ENCODE measurements around the gene MTRFR.
"Not testable (repeated sequence)": the region's sequence is repeated elsewhere in the genome, so short reads cannot be mapped to it uniquely, and the experiment has no call there.

The MTRFR gene

GRCh38 chr12:123232807-123233504, at the start of gene MTRFR, which contains the start of gene MPHOSPH9:
TSS of gene MTRFR (plus strand) at chr12:123233436. CDS start at chr12:123253675, 20,239 bp downstream.
TSS of gene MPHOSPH9 (minus strand) at chr12:123233141. CDS start at chr12:123230364, 2,777 bp downstream.
- peak; percentile 92 to 96 for DNase-seq

DNA sequence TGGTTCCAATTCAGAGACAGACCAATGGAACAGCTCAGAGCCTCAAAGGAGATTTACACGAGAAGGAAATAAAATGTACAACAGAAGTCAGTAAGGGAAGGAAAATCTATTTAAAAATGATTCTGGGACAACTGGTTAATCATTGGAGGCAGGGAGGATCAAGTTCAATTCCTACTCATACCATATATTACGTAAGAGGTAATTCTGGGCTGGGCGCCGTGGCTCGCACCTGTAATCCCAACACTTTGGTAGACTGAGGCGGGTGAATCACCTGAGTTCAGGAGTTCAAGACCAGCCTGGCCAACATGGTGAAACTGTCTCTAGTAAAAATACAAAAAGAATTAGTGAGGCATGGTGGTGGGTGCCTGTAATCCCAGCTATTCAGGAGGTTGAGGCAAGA, 45.6 kb upstream of the MTRFR start:
- no peak for DNase-seq

- no peak for DNase-seq
Measured at GRCh38 chr12:123199936-123200335, 33.3 kb upstream of the MTRFR start.

DNA sequence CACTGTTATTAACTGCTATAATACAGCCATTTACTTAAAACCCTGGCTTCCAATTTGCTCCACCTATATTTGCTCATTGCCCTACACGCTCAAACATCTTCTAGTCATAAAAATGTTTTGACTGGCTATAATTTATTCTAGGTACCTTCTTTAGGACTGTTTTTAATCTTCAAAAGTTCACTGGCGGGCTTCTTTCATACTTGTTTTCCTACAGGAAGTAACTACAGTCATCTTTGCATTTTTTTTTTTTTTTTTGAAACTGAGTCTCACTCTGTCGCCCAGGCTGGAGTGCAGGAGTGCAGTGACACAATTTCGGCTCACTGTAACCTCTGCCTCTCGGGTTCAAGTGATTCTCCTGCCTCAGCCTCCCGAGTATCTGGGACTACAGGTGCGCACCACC, 32.8 kb upstream of the MTRFR start:
- no peak for DNase-seq

GRCh38 chr12:123206794-123207193, 26.4 kb upstream of the MTRFR start:
- DNase-seq = not testable (repeated sequence)

DNA sequence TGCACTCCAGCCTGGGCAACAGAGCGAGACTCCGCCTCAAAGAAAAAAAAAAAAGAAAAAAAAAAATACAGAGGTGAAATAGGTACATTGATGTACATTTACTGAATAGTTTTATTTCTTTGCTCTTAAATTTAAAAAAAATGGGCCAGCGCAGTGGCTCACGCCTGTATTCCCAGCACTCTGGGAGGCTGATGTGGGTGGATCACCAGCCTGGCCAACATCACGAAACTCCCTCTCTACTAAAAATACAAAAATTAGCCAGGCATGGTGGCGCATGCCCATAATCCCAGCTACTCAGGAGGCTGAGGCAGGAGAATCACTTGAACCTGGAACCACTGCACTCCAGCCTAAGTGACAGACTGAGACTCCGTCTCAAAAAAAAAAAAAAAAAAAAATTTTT, 25.4 kb upstream of the MTRFR start:
- DNase-seq = not testable (repeated sequence)

DNA sequence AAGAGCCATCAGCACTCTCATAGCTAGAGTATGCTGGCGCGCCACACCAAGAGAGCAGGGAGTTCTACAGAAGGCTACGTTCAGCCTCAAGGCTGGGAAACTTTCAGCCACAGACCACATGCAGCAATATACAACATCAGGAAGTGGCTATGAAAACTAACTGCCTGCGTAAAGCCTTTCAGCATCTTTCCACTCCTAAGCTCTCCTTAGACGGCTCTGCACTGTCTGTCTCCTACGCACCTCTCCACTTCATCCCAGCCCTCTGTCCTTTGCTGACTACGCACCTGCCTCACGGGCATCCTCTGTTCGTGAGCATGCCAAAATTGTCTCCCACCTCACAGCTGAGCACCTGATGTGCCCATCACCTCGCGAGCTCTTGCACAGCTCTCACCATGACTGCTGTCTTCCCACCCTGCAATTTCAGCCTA, 10.0 kb upstream of the MTRFR start:
- DNase-seq = peak; percentile 48 to 58

- no peak for DNase-seq
Measured at GRCh38 chr12:123225443-123225842, 7.8 kb upstream of the MTRFR start.

DNA sequence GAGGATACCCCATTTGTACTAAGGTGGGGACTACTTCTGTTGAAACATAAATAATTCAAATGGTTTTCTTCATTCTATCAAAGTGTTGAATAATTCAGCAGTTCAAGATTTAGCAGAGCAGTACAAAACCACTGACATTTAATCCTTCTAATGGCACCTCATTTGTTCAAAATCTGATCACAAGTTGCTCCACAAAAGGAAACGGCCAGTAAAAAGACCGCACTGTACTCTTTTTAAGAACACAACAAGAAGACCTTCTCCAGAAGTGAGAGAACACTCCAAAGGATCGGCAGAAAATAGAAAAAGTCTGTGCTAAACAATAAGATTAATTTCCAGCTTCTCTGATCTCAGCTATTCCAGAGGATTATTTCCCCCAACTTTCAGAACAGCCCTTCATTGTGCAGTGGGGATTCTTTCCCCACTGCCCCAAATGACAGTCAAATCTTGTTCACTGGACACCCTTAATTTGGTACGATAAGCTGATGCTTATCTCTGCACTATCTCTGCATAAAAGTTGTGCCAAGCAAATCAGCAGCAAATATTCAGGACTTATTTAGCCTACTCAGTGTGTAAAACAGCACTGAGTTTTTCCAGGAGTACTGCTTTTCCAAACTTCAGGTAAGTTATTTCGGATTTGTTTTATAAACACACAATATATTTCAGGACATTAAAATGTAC, 5.5 kb upstream of the MTRFR start:
- no peak for DNase-seq

GRCh38 chr12:123229051-123229450, 4.2 kb upstream of the MTRFR start:
- no peak for DNase-seq

DNA sequence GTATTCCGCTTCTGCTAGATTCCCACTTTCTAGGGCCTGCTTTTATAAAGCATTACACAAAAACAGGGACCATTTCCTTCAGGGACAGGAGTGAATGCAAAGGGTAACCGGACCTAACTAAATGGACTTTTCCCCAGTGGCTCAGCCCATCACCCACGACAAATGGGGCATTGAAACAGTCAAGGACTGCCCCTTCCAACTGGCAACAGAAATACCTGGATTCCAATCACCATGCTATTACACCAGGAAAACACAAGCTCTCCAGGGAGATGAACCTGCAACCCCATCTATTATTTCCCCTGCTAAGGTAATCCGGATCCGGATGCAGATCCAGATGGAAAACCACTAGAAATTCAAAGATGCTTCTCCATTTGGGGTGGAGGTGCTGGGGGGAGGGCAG, 1.3 kb upstream of the MTRFR start:
- no peak for DNase-seq

- no peak for DNase-seq
Measured at GRCh38 chr12:123232472-123232806, 797 bp upstream of the MTRFR start.

GRCh38 chr12:123233505-123234308, 471 bp downstream of the MTRFR start:
- no peak for DNase-seq

DNA sequence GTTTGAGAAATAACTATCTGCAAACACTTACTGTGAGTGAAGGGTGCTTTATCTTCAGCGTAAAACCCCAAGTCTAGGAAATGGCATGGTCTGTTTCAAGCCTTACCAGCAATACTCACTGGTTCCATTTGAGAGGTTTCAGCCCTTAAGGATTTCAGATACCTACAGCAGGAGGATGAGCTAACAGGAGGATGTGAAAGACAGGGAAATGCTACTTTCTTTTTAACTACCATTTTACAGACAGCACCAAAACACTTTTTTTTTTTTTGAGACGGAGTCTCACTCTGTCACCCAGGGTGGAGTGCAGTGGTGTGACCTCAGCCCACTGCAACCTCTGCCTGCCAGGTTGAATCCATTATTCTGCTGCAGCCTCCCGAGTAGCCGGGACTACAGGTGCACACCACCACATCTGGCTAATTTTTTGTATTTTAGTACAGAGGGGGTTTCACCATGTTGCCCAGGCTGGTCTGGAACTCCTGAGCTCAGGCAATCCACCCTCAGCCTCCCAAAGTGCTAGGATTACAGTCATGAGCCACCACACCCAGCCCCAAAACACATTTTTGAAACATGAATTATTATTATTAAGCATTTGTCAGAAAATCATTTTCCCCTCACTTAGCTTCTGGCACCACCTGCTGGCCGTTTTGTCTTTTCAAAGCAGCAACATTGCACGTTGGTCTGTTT, 4.6 kb downstream of the MTRFR start:
- peak; percentile 59 to 70 for DNase-seq

GRCh38 chr12:123238330-123238682, 5.1 kb downstream of the MTRFR start:
- DNase-seq = no peak

- DNase-seq = no peak
Measured at GRCh38 chr12:123238961-123239360, 5.7 kb downstream of the MTRFR start.

GRCh38 chr12:123242116-123242904, 9.1 kb downstream of the MTRFR start:
- DNase-seq = no peak

- no peak for DNase-seq
Measured at GRCh38 chr12:123243671-123244262, 10.5 kb downstream of the MTRFR start.

DNA sequence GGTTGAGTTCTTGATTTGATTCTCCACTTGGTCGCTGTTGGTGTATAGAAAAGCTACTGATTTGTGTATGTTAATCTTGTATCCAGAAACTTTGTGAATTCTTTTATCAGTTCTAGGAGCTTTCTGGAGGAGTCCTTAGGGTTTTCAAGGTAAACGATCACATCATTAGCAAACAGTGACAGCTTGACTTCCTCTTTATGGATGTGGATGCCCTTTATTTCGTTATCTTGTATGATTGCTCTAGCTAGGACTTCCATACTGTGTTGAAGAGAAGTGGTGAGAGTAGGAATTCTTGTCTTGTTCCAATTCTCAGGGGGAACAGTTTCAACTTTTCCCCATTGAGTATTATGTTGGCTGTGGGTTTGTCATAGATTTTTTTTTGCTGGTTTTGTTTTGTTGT, 12.4 kb downstream of the MTRFR start:
- DNase-seq = no peak

DNA sequence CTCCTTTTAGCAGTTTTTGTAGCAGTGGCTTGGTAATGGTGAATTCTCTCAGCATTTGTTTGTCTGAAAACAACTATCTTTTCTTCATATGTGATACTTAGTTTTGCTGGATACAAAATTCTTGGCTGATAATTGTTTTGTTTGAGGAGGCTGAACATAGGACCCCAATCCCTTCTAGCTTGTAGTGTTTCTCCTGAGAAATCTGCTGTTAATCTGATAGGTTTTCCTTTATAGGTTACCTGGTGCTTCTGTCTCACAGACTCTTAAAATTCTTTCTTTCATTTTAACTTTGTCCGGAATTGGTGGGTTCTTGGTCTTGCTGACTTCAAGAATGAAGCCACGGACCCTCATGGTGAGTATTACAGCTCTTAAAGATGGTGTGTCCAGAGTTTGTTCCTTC, 14.9 kb downstream of the MTRFR start:
- DNase-seq = not testable (repeated sequence)

- DNase-seq = not testable (repeated sequence)
Measured at GRCh38 chr12:123248996-123249741, 15.9 kb downstream of the MTRFR start.
